NCI-H187 (cell line): ENCODE data around the gene CIAPIN1.
"Not testable (repeated sequence)": the region's sequence is repeated elsewhere in the genome, so short reads cannot be mapped to it uniquely, and the experiment has no call there.

Experiments used
- DNase-seq, 2 experiments: peaks; one replicate each; lab custom pipeline; 2025; lab: John Stamatoyannopoulos, UW

The CIAPIN1 gene

DNA sequence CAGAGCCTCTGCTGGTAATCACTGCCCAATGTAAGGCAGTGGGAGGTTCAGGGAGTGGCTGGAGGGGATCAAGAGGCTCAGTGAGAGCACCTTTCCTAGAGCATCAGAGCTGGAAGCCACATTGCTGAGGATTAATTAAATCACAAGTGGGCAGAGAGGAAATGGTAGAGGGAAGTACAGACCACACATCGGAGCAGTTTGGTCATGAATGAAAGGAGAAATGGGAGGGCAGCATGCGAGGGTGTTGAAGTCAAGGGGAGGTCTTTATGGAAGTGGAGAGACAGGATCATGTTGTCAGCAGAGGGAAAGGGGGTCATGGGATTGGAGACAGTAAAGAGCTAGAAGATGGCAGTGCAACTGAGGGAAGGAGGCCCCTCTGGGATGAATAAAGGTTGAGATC, 40.3 kb downstream of the CIAPIN1 start:
- DNase-seq, result no peak

DNA sequence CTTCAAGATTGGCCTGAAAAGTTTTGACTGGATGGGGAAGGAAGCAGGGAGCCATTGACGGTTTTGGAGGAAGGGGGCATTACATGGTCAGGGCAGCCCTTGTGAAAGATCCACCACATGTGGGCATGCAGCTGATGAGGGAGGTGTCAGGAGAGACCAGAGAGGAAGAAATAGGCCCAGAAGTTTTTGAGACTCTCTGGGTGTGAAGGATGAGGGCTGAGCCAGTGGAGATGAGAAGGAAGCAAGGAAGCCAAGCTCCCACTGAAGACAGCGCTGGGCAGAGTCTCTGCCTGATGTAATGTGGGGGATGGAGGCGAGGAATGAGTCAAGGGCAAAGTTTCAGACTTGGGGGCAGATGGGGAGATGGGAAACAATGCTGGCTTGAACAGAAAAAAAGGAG, 42.1 kb downstream of the CIAPIN1 start:
- DNase-seq, result no peak

DNA sequence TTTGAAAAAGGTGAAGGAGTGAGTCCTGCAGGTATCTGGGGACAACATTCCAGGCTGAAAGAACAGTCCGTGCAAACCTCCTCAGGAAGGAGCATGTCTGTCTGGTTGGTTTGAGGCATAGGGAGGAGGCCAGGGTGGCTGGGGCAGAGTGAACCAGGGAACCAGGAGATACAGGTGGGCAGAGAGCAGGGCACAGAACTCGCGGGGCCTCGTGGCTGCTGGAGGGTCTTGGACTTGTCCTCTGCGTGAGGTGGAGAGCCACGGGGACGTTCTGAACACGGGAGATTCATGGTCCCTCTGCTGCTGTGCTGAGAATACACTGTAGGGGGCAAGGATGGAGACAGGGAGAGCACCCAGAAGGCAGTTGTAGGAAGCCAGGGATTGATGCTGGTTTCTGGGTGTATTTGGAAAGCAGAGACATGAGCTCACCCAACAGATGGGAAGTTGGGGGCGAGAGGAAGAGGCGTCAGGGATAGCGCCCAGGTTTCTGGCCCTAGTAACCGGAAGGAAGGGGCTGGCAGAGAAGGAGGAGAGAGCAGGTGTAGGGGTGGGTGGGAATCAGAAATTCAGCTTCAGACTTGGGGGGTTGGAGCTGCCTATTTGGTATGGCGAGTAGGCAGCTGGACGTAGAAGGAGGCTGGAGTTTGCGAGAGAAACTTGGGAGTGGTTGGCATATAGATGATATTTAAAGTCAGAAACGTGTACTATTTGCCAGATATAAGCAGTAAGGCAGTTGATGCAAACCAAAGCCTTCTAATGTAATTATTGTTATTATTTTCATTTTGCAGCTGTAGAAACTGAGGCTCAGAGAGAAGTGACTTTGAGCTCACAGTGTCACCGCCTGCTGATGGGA, 43.0 kb downstream of the CIAPIN1 start, which contains the start of gene CCL17:
CCL17 (plus strand) TSS at position 803 of the 853 bp plus-strand sequence. CDS start 9,166 bp downstream, outside the sequence.
- DNase-seq, result no peak

DNA sequence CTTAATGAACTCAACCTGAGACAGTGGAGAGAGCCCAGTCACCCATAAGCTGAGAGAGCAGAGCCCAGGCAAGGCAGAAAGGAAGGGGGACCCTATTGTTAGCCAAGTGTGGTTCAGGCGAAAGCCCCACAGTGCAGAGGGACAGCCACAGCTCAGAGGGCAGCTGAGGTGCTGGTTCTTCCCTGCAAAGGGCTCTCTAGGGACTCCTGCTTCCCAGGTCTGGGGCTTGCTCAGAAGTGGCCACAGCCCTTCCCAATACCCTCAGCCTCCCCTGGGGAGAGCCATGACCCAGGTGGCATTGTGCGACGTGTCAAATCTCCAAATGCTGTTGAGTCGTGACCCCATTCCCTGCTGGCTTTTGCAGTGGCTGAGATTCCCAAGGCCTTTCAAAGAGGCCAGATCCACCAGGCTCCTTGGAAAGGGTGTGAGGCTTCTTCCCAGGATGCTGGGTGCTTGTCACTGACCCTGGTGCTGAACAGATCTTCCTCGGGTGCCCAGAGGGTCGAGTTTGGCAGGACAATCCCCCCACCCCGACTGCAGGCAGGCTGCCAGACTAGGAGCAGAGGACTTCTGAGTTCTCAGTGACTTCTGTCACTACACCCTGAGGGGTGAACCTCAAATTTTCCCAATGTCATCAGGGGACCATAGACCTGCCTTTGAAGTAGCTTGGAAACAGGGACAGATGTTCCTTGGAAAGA, 45.1 kb downstream of the CIAPIN1 start:
- no peak for DNase-seq

DNA sequence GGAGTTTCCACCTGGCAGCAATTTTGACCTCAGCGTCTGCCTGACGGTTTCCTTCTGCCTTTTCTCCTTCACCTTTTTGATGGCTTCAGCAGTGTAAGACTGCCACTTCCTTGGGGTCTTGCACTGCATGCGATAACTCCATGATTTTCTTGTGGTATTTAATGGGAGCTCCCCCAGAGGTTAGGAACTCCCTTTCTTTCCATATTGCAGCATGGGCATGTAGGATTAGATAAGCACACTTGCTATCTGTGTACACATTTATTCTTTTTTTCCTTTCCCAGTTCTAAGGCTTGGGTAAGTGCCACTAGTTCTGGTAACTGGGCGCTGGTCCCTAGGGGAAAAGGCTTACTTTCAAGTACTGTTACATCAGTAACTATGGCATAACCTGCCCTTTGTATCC, 49.7 kb downstream of the CIAPIN1 start:
- not testable (repeated sequence) for DNase-seq

DNA sequence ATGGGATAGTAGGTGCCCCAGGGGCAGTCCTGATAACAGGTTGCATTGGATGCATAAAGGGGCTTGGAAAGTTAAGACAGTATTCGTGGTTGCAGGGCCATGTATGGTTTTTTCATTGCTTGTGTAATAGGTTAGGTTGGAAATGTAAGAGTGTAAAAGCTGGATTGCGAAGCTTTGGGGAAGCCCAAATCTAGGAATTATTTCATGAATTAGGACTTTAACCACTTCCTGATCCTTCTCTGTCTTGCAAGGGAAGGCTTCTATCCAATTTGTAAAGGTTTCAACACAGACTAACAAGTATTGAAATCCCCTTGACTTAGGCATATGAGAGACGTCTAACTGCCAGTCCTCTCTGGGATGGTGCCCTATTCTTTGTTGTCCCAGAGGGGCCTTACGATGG, 50.4 kb downstream of the CIAPIN1 start:
- no peak for DNase-seq

DNA sequence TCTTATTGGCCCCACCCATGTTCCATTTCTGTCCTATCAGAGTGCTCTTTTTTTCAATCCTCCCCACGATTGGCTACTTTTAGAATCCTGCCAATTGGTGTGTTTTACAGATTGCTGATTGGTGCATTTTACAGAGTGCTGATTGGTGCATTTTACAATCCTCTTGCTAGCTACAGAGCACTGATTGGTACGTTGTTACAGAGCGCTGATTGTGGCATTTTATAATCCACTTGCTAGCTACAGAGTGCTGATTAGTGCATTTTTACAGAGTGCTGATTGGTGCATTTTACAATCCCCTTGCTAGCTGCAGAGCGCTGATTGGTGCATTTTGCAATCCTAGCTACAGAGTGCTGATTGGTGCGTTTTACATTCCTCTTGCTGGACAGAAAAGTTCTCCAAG, 52.2 kb downstream of the CIAPIN1 start:
- no peak for DNase-seq

DNA sequence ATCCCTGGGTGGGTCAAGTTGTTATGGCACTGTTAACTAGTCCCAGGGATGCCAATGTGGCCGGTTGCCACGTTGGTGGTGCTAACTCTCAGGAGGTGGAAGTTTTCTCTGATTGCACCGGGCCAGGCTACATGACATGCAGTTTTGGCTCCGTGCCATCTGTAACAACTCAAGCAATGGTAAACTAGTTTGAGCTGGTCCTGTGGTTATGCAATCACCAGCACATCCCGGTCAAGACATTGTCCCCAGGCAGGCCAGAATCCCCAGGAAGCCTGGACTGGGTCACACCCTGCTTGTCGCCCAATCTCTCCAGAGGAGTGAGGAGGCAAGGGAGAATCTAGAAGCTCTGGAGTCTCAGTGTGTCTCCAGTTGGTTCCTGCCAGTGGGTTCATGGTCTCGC, 52.7 kb downstream of the CIAPIN1 start:
- DNase-seq, result no peak

DNA sequence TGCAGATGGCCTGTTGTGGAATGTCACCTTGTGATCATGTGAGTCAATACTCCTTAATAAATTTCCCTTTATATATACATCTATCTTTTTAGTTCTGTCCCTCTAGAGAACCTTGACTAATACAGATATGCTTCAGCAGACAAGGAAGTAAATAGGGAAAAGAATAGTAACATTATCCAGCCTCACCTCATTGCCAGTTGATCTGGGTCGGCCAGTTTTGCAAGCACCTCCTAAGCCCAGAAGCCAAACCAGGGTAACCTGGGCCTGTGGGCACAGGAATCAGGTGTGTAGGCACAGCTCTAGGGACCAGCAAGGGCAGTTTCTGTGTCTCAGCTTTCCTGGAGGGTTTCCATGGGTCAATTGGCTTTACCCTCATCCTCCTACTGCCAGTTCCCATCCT, 54.5 kb downstream of the CIAPIN1 start:
- DNase-seq, result no peak

DNA sequence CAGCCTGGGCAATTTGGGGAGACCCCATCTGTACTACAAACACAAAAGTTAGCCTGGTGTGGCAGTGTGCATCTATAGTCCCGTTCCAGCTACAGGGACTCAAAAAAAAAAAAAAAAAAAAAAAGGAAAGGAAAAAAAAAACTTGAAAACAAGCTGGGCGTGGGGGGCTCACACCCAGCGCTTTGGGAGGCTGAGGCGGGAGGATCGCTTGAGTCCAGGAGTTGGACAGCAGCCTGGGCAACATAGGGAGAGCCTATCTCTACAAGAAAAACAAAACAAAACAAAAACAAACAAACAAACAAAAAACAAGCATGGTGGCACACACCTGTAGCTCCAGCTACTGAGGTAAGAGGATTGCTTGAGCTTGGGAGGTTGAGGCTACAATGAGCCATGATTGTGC, 55.5 kb downstream of the CIAPIN1 start:
- DNase-seq, result no peak

DNA sequence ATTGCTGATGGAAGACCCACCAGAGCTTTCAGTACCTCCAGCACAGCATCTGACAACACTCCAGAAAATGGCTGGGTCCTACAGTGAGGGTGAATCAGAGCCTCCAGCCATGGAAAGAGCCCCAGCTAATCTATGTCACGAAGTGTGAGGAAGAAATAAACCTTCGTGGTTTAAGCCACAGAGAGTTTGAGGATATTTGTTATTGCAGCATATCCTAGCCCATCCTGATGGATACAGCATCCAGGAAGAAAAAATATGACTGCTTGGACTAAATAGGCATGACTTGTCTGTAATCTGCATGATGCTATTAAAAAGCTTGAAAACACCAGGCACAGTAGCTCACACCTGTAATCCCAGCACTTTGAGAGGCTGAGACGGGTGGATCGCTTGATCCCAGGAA, 55.9 kb downstream of the CIAPIN1 start:
- no peak for DNase-seq

DNA sequence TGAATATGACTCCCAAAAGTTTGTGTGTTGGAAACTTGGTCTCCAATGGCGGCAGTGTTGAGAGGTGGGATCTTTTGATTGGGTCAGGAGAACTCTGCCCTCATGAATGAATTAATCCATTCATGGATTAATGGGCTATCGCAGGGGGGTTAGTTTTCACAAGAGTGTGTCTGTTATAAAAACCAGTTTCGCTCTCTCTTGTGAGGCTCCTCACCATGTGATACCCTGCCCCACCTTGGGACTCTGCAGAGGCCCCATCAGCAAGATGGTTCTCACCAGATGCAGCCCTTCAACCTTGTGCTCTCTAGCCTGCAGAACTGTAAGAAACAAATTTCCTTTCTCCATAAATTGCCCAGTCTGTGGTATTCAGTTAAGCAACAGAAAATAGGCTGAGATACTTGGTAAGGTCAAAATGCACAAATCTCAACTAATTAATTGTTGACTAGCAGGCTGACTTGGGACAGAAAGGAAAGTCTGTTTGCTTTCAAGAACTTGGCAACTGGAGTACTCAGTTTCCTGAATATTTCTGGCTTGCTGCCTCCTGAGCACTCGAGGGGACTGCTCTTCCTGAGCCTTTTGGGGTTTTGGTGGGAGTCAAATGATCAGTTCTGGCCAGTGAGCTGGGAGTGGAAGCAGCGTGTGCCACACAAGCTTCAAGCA, 56.4 kb downstream of the CIAPIN1 start:
- no peak for DNase-seq

DNA sequence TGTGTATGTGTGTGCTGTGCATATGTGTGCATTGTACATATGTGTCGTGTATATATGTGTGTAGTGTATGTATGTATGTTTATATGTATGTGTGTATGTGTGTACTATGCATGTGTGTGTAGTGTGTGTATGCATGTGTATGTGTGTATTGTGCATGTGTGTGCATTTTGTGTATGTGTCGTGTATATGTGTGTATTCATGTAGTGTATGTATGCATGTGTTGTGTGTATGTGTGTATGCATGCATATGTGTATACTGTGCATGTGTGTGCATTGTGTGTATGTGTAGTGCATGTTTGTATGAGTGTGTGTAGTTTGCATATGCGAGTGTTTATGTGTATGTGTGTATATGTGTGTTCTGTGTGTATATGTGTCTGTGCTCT, 58.1 kb downstream of the CIAPIN1 start:
- DNase-seq, result no peak

DNA sequence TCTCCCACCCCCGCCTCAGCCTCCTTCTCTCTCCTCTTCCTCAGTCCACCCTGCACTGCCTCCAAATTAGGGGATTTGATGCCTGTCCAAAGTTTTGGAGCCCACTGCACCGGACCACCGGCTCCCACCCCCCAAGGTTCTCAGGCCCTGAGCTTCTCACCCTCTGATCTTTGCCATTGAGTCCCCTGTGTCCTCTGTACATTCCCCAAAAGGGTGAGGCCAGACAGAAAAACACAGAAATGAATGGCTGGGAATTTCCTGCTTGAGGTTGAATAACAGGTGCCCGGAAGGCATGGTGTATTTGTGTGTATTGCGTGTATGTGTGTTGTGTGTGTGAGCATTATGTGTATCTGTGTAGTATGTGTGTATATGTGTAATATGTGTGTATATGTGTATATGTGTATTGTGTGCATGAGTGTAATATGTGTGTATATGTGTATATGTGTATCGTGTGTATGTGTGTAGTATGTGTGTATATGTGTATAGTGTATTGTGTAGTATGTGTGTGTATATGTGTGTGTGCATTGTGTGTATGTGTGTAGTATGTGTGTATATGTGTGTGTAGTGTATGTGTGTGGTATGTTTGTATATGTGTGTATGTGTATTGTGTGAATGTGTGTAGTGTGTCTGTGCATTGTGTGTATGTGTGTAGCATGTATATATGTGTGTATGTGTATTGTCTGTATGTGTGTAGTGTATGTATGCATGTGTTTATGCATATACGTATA, 58.7 kb downstream of the CIAPIN1 start:
- DNase-seq, result no peak

DNA sequence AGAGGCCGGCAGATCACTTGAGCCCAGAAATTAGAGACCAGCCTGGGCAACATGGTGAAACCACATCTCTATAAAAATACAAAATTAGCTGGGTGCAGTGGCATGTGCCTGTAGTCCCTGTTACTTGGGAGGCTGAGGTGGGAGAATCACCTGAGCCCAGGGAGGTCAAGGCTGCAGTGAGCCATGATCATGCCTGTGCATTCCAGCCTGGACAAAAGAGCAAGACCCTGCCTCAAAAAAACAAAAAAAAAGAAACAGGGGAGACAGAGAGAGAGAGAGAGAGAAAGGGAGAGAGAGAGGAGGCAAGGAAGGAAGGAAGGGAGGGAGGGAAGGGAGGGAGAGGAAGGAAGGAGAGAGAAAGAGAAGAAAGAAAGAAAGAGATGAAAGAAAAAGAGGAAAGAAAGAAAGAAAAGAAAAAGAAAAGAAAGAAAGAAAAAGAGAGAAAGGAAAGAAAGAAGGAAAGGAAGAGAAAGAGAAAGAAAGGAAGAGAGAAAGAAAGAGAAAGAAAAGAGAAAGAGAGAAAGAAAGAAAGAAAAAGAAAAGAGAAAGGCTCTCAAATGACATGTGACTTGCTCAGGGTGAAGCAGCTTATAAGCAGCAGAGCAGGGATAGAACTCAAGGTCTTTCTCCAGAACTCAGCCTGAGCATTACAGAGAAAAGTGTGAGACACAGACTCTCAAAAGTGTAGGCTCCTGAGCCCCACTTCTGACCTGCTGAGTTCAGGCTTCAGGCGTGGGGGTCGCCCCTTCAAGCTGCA, 59.4 kb downstream of the CIAPIN1 start:
- DNase-seq, result no peak

DNA sequence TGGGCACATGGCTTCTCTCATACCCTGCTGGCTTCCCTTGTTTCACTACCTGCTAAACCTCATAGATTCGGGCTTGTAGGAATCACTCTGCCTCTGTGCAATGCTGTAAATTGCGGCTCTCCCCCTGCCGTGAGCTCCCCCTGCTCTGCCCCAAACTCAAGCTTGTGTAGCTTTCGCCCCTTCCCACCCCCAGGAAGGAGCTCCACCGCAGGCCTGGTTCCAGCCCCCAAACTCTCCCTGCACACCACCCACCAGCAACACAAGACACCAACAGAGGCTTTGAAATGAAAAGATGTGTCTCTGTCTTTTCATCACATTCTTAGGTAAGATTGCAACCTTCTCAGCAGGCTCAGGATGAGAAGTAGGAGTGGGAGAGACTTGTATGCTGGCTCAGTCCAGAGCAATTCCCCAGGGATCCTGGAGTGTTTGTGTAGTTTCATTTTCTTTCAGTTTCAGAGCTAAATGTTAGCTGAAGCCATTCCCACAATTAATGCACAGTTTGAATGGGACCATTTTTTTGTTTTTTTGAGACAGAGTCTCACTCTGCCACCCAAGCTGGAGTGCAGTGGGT, 60.7 kb downstream of the CIAPIN1 start:
- DNase-seq, result peak in 1 of 2 experiments; percentile 5

DNA sequence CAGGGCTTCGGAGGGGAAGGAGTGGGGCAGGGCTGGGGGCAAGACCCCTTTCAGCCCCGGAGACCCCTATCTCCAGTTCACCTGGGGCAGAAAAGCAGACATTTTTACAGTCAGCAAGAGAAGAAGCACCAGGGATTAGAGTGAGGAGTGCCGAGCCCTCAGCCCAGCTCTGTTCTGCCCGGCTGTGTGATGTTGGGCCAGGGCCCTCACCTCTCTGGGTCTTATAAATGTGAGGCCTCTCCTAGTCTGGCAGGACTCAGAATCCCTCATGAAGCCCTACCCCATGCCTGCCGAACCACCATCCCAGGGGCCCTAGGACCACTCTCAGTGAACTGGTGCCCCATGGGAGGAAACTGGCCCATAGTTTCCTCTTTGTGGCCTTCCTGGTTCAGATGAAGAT, 62.1 kb downstream of the CIAPIN1 start:
- DNase-seq, result no peak

DNA sequence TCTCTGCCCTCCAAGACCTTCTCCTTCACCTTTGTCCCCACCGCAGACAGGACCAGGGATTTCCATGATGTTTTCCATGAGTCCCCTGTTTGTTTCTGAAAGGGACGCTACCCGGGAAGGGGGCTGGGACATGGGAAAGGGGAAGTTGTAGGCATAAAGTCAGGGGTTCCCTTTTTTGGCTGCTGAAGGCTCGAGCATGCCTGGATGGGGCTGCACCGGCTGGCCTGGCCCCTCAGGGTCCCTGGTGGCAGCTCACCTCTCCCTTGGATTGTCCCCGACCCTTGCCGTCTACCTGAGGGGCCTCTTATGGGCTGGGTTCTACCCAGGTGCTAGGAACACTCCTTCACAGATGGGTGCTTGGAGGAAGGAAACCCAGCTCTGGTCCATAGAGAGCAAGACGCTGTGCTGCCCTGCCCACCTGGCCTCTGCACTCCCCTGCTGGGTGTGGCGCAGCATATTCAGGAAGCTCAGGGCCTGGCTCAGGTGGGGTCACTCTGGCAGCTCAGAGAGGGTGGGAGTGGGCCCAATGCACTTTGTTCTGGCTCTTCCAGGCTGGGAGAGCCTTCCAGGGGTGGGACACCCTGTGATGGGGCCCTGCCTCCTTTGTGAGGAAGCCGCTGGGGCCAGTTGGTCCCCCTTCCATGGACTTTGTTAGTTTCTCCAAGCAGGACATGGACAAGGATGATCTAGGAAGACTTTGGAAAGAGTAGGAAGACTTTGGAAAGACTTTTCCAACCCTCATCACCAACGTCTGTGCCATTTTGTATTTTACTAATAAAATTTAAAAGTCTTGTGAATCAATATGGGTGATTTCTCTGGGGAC, 62.7 kb downstream of the CIAPIN1 start:
- DNase-seq, result no peak

DNA sequence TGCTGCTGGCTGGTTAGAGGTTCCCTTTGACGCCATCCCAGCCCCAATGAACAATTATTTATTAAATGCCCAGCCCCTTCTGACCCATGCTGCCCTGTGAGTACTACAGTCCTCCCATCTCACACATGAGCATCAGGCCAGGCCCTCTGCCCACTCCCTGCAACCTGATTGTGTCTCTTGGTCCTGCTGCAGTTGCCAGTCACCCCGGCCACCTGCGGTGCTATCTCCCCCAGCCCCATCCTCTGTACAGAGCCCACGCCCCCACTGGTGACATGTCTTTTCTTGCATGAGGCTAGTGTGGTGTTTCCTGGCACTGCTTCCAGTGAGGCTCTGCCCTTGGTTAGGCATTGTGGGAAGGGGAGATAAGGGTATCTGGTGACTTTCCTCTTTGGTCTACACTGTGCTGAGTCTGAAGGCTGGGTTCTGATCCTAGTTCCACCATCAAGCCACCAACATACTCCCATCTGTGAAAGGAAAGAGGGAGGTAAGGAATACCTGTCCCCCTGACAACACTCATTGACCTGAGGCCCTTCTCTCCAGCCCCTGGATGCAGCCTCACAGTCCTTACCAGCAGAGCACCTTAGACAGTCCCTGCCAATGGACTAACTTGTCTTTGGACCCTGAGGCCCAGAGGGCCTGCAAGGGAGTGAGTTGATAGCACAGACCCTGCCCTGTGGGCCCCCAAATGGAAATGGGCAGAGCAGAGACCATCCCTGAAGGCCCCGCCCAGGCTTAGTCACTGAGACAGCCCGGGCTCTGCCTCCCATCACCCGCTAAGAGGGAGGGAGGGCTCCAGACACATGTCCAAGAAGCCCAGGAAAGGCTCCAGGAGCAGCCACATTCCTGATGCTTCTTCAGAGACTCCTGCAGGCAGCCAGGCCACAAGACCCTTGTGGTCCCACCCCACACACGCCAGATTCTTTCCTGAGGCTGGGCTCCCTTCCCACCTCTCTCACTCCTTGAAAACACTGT, 63.6 kb downstream of the CIAPIN1 start:
- no peak for DNase-seq
